Hematopoietic multipotent progenitor cell (in vitro differentiated cells): Measurements from ENCODE around the gene IL4R. TPM values are rescaled to one million over a fixed set of nuclear protein-coding genes. Genes with fewer than 3 reads are reported as not detected.
"Not testable (repeated sequence)": the region's sequence is repeated elsewhere in the genome, so short reads cannot be mapped to it uniquely, and the experiment has no call there.

Experiments
- DNase-seq, 3 donors: peaks; one replicate each; pipeline ENCODE4 v3.0.0-alpha.2; 2011 to 2015; ENCODE audit warnings: low read depth in 2 of 3, low spot score in 2 of 3
- total RNA-seq: library from RNA; depleted of rRNA; stranded (reverse); fragments of >200 nt; gene quantifications from one replicate; pipeline ENCODE4 v1.2.3, GENCODE V29; 2012

Gene IL4R
- total RNA-seq, 1 donor: 20.5 TPM

- no peak for DNase-seq
Measured at GRCh38 chr16:27327586-27327915, 13.8 kb downstream of the IL4R start.

DNA sequence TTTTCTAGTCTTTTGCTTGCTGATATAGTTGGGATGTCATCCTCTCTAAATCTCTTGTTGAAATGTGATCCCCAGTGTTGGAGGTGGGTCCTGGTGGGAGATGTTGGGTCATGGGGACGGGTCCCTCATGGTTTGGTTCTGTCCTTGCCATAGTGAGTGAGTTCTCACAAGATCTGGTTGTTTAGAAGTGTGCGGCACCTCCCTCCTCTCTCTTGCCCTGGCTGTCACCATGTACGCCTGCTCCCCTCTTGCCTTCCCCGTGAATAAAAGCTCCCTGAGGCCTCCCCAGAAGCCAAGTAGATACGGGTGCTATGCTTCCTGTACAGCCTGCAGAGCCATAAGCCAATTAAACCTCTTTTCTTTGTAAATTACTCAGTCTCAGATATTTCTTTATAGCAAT lies 15.2 kb downstream of the IL4R start:
- DNase-seq: no peak

GRCh38 chr16:27329376-27330079 lies 15.8 kb downstream of the IL4R start:
- DNase-seq: not testable (repeated sequence)

DNA sequence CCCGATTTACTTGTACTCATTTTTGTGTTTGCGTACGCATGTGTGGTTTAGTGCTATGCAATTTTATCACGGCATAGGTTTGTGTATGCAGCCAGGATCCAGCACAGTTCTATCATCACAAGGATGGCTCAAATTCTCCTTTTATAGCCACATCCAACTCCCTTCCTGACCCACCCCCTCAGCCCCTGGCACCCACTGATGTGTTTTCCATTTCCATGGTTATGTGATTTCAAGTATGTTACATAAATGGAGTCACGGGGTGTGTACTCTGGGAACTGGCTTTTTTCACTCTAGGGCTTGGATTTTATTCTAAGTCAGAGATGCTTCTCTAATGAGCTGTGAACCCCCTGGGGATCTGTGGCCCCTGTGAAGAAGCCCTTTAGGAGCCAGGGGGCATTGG lies 16.8 kb downstream of the IL4R start:
- DNase-seq: no peak

GRCh38 chr16:27332105-27332504 lies 18.3 kb downstream of the IL4R start:
- DNase-seq: peak in 2 of 3 donors; percentile 62 to 66

- DNase-seq: no peak
Measured at GRCh38 chr16:27333104-27333503, 19.3 kb downstream of the IL4R start.

GRCh38 chr16:27333549-27333948 lies 19.8 kb downstream of the IL4R start:
- DNase-seq: no peak

- no peak for DNase-seq
Measured at GRCh38 chr16:27334192-27334764, 20.5 kb downstream of the IL4R start.

GRCh38 chr16:27334838-27335237 lies 21.1 kb downstream of the IL4R start:
- no peak for DNase-seq

GRCh38 chr16:27335349-27336053 lies 21.7 kb downstream of the IL4R start:
- no peak for DNase-seq

DNA sequence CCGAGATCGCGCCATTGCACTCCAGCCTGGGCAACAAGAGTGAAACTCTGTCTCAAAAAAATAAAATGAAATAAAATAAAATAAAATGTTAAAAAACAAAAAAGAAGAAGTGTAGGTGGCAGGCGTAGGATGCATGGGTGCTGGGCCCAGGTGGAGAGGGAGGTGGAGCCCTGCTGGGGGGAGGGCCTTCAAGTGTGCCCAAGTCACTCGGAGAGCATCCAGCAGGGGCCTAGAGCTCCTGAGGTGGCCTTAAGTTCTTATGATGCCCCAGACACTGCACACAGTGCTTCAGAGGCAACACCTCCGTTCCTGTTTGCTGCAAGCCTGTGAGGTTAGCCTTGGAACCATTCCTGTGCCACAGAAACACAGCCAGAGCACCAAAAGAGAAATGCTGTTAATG lies 23.2 kb downstream of the IL4R start:
- no peak for DNase-seq

- no peak for DNase-seq
Measured at GRCh38 chr16:27339180-27339579, 25.4 kb downstream of the IL4R start.

DNA sequence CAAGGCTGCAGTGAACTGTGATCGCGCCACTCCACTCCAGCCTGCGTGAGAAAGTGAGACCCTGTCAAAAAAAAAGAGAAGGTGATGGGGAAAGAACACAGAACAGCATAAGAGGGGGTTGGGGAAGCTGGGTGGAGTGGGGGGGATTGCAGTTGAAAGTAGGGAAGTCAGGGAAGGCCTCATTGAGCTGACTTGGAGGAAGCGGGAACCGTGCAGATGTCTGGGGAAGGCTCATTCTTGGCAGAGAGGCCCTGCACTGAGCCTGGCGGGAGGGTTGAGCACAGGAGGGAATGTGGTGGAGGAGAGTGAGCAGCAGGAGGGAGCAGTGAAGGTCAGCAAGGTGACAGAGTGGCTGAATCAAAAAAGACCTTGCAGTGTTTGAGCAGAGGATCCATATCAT lies 26.9 kb downstream of the IL4R start:
- no peak for DNase-seq

- peak in 1 of 3 donors; percentile 29 for DNase-seq
Measured at GRCh38 chr16:27341549-27341948, 27.8 kb downstream of the IL4R start.

DNA sequence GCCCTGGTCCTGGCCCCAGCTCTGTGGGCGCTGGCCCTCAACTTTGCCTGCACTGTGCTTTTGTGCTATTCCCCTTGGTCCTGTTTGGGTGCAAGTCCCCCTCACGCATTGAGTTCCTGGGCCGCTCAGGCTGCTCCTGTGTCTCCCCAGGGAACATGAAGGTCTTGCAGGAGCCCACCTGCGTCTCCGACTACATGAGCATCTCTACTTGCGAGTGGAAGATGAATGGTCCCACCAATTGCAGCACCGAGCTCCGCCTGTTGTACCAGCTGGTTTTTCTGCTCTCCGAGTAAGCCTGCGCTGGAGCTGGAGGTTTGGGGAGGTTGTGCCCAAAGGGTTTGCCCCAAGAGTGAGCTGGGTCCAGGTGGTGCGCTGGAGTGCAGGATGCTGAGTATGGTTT lies 28.2 kb downstream of the IL4R start:
- DNase-seq: no peak

- no peak for DNase-seq
Measured at GRCh38 chr16:27344721-27345120, 30.9 kb downstream of the IL4R start.

DNA sequence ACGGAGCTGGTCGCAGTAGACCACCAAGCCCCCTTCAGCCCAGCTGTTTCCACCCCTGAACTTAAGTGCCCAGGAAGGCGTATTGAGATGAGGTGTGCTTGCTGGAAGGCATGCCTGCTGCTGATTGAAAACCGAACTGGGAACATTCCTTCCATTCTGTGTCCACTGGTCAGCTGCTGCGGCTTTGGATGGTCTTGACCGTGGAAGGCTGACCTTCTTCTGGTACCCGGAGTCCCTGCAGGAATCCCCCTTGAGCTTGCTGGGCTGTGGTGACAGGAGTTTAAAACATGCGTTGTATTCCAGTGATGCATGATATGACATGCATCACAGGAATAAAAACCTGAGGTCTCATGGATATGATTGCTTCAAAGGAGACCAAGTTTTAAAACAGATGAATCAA lies 31.4 kb downstream of the IL4R start:
- DNase-seq: no peak

- DNase-seq: peak in 1 of 3 donors; percentile 52
Measured at GRCh38 chr16:27346819-27347218, 33.0 kb downstream of the IL4R start.

- peak in 2 of 3 donors; percentile 69 to 93 for DNase-seq
Measured at GRCh38 chr16:27347930-27348685, 34.3 kb downstream of the IL4R start.

DNA sequence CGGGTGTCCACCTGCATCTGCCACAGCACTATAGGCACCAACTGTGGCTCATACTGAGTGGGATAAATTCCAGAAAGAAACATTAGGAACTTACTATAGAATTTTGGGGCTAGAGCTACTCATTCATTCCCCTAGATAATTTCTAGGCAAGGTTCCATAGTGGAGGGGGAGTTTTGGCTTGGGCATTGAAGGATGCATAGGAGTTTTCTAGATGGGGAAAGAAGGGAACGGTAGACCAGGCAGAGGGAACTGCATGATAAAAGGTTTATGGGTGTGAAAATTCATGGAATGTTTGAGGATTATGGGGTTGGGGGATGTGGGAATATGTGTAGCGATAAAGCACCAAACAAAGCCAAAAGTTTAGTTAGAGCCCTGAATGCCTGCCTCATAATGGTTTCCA lies 35.5 kb downstream of the IL4R start:
- no peak for DNase-seq

- DNase-seq: no peak
Measured at GRCh38 chr16:27350006-27350405, 36.2 kb downstream of the IL4R start.
